SK-N-SH (cell line): ENCODE measurements around the gene CRTC1. TPM values are rescaled to one million over a fixed set of nuclear protein-coding genes. Genes with fewer than 3 reads are reported as not detected.

Experiments
- CTCF ChIA-PET: fragments of 300-600, 350-600 bp; formaldehyde crosslinking; extraction: SDS; loops from one replicate; lab custom pipeline; 2021; lab: Yijun Ruan, JAX
- POLR2A ChIA-PET: fragments of 350-600 bp; sonication (Branson Sonifier 250); formaldehyde crosslinking; extraction: SDS; loops from one replicate; lab custom pipeline; 2020; ENCODE audit warnings: antibody characterized with exemption, inconsistent platforms; lab: Yijun Ruan, JAX
- DNase-seq: peaks from one replicate; pipeline ENCODE4 v3.0.0; 2012
- H2AFZ ChIP-seq: fragments of 200-600 bp; sonication (generic); 2 replicates; pipeline ENCODE4 v1.8.1; 2016; ENCODE audit warnings: antibody characterized with exemption, mild to moderate bottlenecking, low read depth
- H3F3A ChIP-seq: fragments of 200-600 bp; sonication (generic); replicated peaks from 2 replicates; pipeline ENCODE3; 2016; ENCODE audit warnings: antibody characterized with exemption, mild to moderate bottlenecking; ENCODE audit not compliant: insufficient read depth
- H3K27ac ChIP-seq, 2 experiments: fragments of 200-500 bp in 1 of 2; fragments of 200-600 bp in 1 of 2; sonication (Bioruptor generic) in 1 of 2; sonication (generic), shearing (Covaris generic) in 1 of 2; 2 replicates each; pipeline versions ENCODE4 v1.5.1 to v1.6.1; 2014 to 2016; ENCODE audit warnings: low read depth in 2 of 2, inconsistent platforms in 1 of 2, low read length in 1 of 2, mild to moderate bottlenecking in 1 of 2, mixed read lengths in 1 of 2
- H3K27me3 ChIP-seq: fragments of 200-600 bp; sonication (generic), shearing (Covaris generic); 2 replicates; pipeline ENCODE4 v1.6.1; 2016; ENCODE audit warnings: mixed run types; ENCODE audit not compliant: insufficient read depth
- H3K36me3 ChIP-seq, 2 experiments: fragments of 200-500 bp in 1 of 2; fragments of 200-600 bp in 1 of 2; sonication (Bioruptor generic) in 1 of 2; sonication (generic) in 1 of 2; replicated peaks in 1 of 2; 2 replicates each; pipeline versions ENCODE3 to v1.5.1; 2014 to 2016; ENCODE audit warnings: low read length in 1 of 2, mild to moderate bottlenecking in 1 of 2; ENCODE audit not compliant: insufficient read depth in 2 of 2, control insufficient read depth in 1 of 2
- H3K4me1 ChIP-seq, 2 experiments: fragments of 200-500 bp in 1 of 2; fragments of 200-600 bp in 1 of 2; sonication (Bioruptor generic) in 1 of 2; sonication (generic), shearing (Covaris generic) in 1 of 2; 2 replicates each; pipeline versions ENCODE4 v1.5.1 to v1.6.1; 2014 to 2016; ENCODE audit warnings: low read depth in 1 of 2, low read length in 1 of 2, mixed run types in 1 of 2; ENCODE audit not compliant: insufficient read depth in 2 of 2, control insufficient read depth in 1 of 2
- H3K4me2 ChIP-seq: fragments of 200-600 bp; sonication (generic), shearing (Covaris generic); 2 replicates; pipeline ENCODE4 v1.6.1; 2017; ENCODE audit warnings: mixed run types
- H3K4me3 ChIP-seq, 2 experiments: fragments of 200-500 bp in 1 of 2; fragments of 200-600 bp in 1 of 2; sonication (Bioruptor generic) in 1 of 2; sonication (generic), shearing (Covaris generic) in 1 of 2; 2 replicates each; pipeline versions ENCODE4 v1.5.1 to v1.8.1; 2014 to 2016; ENCODE audit warnings: low read depth in 2 of 2, inconsistent platforms in 1 of 2, low read length in 1 of 2, mild to moderate bottlenecking in 1 of 2, mixed read lengths in 1 of 2, moderate library complexity in 1 of 2
- H3K79me2 ChIP-seq: fragments of 200-600 bp; sonication (generic); 2 replicates; pipeline ENCODE4 v1.8.1; 2017; ENCODE audit warnings: mild to moderate bottlenecking; ENCODE audit not compliant: insufficient read depth
- H3K9ac ChIP-seq: fragments of 200-600 bp; sonication (generic); 2 replicates; pipeline ENCODE4 v1.6.1; 2017; ENCODE audit warnings: mixed run types
- H3K9me2 ChIP-seq: fragments of 200-600 bp; sonication (generic); 2 replicates; pipeline ENCODE4 v1.6.1; 2017; ENCODE audit warnings: mixed run types
- H3K9me3 ChIP-seq: fragments of 200-600 bp; sonication (generic); 2 replicates; pipeline ENCODE4 v1.6.1; 2017; ENCODE audit warnings: mixed run types, mild to moderate bottlenecking, moderate library complexity
- H4K20me1 ChIP-seq: fragments of 200-600 bp; sonication (generic); 2 replicates; pipeline ENCODE4 v1.6.1; 2017; ENCODE audit warnings: mild to moderate bottlenecking, mixed run types; ENCODE audit not compliant: insufficient read depth
- CHD2 ChIP-seq: fragments of 150-350 bp; IDR thresholded peaks from 2 replicates; pipeline ENCODE4 v1.6.1; 2018; ENCODE audit warnings: low read length; ENCODE audit not compliant: partially characterized antibody
- EP300 ChIP-seq, 2 experiments: IDR thresholded peaks; 2 replicates each; pipeline versions ENCODE4 v1.4.0 to v1.6.1; 2012; ENCODE audit warnings: borderline replicate concordance in 1 of 2, low read depth in 1 of 2, low read length in 1 of 2
- FOXJ3 ChIP-seq: sonication (generic); formaldehyde crosslinking; IDR thresholded peaks from 2 replicates; pipeline ENCODE4 v1.5.1; 2020; ENCODE audit warnings: mild to moderate bottlenecking, missing genetic modification reagents
- JUND ChIP-seq: IDR thresholded peaks from 2 replicates; pipeline ENCODE4 v1.4.0; 2012
- NRF1 ChIP-seq: IDR thresholded peaks from 2 replicates; pipeline ENCODE4 v1.6.1; 2012; ENCODE audit warnings: low read depth, mild to moderate bottlenecking, low read length
- RAD21 ChIP-seq: IDR thresholded peaks from 2 replicates; pipeline ENCODE4 v1.6.1; 2012; ENCODE audit warnings: mild to moderate bottlenecking, low read length
- RFX5 ChIP-seq: IDR thresholded peaks from 2 replicates; pipeline ENCODE4 v1.6.1; 2012; ENCODE audit warnings: mild to moderate bottlenecking, improper control_type of control experiment, low read length
- RXRA ChIP-seq: IDR thresholded peaks from 2 replicates; pipeline ENCODE4 v1.4.0; 2012; ENCODE audit warnings: low read depth, mild to moderate bottlenecking, borderline replicate concordance
- SIN3A ChIP-seq: IDR thresholded peaks from 2 replicates; pipeline ENCODE4 v1.6.1; 2012; ENCODE audit warnings: low read depth, mild to moderate bottlenecking, low read length, moderate library complexity, borderline replicate concordance
- SMC3 ChIP-seq: IDR thresholded peaks from 2 replicates; pipeline ENCODE4 v1.6.1; 2012; ENCODE audit warnings: low read depth, low read length, improper control_type of control experiment
- WGBS: methylation state at CpG from one replicate; pipeline ENCODE4 v1.1.6; 2017; ENCODE audit warnings: low lambda C conversion rate; 5-methylcytosine and 5-hydroxymethylcytosine counted together
- polyA plus RNA-seq, 3 experiments: library from polyadenylated mRNA; depleted of rRNA; stranded (reverse); fragments of >200 nt; gene quantifications; 2 replicates each; pipeline ENCODE4 v1.2.3, GENCODE V29; 2012
- TF ChIP-seq, protein P1 (sequence below): IDR thresholded peaks from 2 replicates; pipeline ENCODE4 v1.4.0; 2012; ENCODE audit warnings: low read depth, borderline replicate concordance
- TF ChIP-seq, protein P2 (sequence below): fragments of 200-600 bp; sonication (generic); IDR thresholded peaks from 2 replicates; pipeline ENCODE4 v1.6.1; 2017; ENCODE audit warnings: antibody characterized with exemption, mild to moderate bottlenecking, moderate library complexity
- TF ChIP-seq, protein P3 (sequence below): fragments of 150-350 bp; IDR thresholded peaks from 2 replicates; pipeline ENCODE4 v1.6.1; 2016; ENCODE audit warnings: mild to moderate bottlenecking, low read depth, low read length
- TF ChIP-seq, protein P4 (sequence below): IDR thresholded peaks from 2 replicates; pipeline ENCODE4 v1.4.0; 2012; ENCODE audit warnings: low read depth
- TF ChIP-seq, protein P5 (sequence below): IDR thresholded peaks from 2 replicates; pipeline ENCODE4; 2012
- TF ChIP-seq, protein P6 (sequence below): fragments of 150-350 bp; IDR thresholded peaks from 2 replicates; pipeline ENCODE4 v1.6.1; 2017; ENCODE audit warnings: antibody characterized with exemption, low read length, low read depth, borderline replicate concordance

The CRTC1 gene
- polyA plus RNA-seq, 1 of the 3 experiments (the other 2 are of a cell fraction) = 5.0 TPM

DNA sequence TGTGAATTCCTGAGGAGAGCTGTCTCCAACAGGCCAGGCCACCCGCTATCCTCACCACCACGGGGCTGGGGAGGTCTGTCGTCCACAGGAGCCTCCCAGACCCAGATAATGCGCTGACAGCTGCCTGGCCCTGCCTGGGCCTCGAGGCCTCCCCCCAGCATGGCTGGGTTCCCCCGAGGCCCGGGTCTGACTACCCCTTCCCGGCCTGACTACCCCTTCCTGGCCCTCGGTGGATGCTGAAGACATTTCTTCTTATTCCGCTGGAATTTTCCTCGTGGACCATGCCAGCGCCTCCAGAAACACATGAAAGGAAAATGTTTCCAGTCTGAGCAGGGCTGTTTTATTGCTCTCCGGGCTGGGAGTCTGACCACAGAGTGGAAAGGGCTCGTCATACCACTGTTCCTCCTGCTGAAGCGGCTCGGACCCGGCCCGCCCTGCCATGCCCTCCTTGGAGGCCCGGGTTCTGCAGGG, 124.4 kb downstream of the CRTC1 start:
- H3K36me3 ChIP-seq = no peaks in the 10 kb centered on the region
- no peaks in the 10 kb centered on the region for H4K20me1 ChIP-seq
- no peak overlapping the region for H3K4me3 ChIP-seq
- H3K4me2 ChIP-seq = no peak overlapping the region
- TF ChIP-seq SIN3A (no peak), RFX5 (no peak)
- no peaks in the 10 kb centered on the region for H3K79me2 ChIP-seq
- H3K27ac ChIP-seq = no peak overlapping the region
- H2AFZ ChIP-seq = no peak overlapping the region
- ChIA-PET POLR2A (interaction anchor here (0.6 kb wide), 1 partner anchor 188 kb away, joined by 4 read pairs; no protein-coding TSS in a partner anchor), CTCF (interaction anchor here (1.3 kb wide), 1 partner anchor 87 kb away, joined by 3 read pairs; no protein-coding TSS in a partner anchor)
- no peaks in the 10 kb centered on the region for H3K9me2 ChIP-seq
- no peak for DNase-seq
- H3F3A ChIP-seq = no peaks in the 10 kb centered on the region
- H3K4me1 ChIP-seq = no peaks in the 10 kb centered on the region
- no peaks in the 10 kb centered on the region for H3K9me3 ChIP-seq
- 86% methylated on average over 12 of the region's 19 CpGs for WGBS
- no peak overlapping the region for H3K9ac ChIP-seq
- no peaks in the 10 kb centered on the region; the same call in 1 of the 2 replicates for H3K27me3 ChIP-seq

DNA sequence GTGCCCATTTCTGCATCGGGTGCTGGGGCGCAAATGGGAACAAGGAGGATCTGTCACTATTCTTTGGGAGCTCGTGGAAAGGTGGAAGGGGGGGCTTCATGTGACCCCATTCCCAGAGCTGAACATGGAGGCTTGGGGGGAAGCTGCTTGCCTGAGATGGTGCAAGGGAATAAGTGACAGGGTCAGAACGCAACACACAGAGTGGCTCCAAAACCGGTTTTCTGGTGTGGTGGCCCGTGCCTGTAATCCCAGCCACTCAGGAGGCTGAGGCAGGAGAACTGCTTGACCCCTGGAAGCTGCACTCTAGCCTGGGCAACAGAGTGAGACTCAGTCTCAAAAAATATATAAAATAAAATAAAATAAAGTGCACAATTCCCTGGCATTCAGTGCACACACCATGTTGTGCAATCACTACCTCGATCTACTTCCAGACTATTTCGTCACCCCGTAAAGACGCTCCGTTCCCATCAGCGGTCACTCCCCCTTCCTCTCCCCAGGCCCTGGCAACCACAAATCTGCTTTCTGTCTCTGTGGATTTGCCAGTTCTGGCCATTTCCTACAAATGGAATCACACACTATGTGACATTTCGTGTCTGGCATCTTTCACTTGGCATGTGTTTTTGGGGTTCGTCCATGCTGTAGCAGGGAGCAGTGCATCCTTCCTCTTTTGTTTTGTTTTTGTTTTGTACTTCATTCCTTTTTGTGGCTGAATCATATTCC, 125.8 kb downstream of the CRTC1 start:
- Histone ChIP-seq H3K4me3 (no peak overlapping the region), H3K9ac (no peak overlapping the region), H3K36me3 (no peaks in the 10 kb centered on the region), H3K4me1 (no peaks in the 10 kb centered on the region), H3K9me2 (no peaks in the 10 kb centered on the region), H3K27ac (no peak overlapping the region), H3K27me3 (no peaks in the 10 kb centered on the region; the same call in 1 of the 2 replicates), H3K79me2 (no peaks in the 10 kb centered on the region), H3F3A (no peaks in the 10 kb centered on the region), H2AFZ (no peak overlapping the region), H4K20me1 (no peaks in the 10 kb centered on the region), H3K9me3 (no peaks in the 10 kb centered on the region), H3K4me2 (no peak overlapping the region)
- ChIA-PET CTCF (interaction anchor here (0.6 to 1.4 kb wide), 2 partner anchors 38 to 48 kb away, joined by 3 to 4 read pairs; no protein-coding TSS in a partner anchor), POLR2A (no interaction called here)
- WGBS = 58% methylated on average over 13 of the region's 14 CpGs
- no peak for DNase-seq
- no peak for TF ChIP-seq FOXJ3 (CRISPR knock-in tag)
- TF ChIP-seq, protein P1, sequence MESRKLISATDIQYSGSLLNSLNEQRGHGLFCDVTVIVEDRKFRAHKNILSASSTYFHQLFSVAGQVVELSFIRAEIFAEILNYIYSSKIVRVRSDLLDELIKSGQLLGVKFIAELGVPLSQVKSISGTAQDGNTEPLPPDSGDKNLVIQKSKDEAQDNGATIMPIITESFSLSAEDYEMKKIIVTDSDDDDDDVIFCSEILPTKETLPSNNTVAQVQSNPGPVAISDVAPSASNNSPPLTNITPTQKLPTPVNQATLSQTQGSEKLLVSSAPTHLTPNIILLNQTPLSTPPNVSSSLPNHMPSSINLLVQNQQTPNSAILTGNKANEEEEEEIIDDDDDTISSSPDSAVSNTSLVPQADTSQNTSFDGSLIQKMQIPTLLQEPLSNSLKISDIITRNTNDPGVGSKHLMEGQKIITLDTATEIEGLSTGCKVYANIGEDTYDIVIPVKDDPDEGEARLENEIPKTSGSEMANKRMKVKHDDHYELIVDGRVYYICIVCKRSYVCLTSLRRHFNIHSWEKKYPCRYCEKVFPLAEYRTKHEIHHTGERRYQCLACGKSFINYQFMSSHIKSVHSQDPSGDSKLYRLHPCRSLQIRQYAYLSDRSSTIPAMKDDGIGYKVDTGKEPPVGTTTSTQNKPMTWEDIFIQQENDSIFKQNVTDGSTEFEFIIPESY = no peak
- TF ChIP-seq CHD2 = no peak
- TF ChIP-seq NRF1 = no peak
- TF ChIP-seq RAD21 = no peak
- no peak for TF ChIP-seq RXRA
- TF ChIP-seq, protein P2, sequence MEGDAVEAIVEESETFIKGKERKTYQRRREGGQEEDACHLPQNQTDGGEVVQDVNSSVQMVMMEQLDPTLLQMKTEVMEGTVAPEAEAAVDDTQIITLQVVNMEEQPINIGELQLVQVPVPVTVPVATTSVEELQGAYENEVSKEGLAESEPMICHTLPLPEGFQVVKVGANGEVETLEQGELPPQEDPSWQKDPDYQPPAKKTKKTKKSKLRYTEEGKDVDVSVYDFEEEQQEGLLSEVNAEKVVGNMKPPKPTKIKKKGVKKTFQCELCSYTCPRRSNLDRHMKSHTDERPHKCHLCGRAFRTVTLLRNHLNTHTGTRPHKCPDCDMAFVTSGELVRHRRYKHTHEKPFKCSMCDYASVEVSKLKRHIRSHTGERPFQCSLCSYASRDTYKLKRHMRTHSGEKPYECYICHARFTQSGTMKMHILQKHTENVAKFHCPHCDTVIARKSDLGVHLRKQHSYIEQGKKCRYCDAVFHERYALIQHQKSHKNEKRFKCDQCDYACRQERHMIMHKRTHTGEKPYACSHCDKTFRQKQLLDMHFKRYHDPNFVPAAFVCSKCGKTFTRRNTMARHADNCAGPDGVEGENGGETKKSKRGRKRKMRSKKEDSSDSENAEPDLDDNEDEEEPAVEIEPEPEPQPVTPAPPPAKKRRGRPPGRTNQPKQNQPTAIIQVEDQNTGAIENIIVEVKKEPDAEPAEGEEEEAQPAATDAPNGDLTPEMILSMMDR = no peak
- TF ChIP-seq, protein P3, sequence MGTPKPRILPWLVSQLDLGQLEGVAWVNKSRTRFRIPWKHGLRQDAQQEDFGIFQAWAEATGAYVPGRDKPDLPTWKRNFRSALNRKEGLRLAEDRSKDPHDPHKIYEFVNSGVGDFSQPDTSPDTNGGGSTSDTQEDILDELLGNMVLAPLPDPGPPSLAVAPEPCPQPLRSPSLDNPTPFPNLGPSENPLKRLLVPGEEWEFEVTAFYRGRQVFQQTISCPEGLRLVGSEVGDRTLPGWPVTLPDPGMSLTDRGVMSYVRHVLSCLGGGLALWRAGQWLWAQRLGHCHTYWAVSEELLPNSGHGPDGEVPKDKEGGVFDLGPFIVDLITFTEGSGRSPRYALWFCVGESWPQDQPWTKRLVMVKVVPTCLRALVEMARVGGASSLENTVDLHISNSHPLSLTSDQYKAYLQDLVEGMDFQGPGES = no peak
- TF ChIP-seq, protein P4, sequence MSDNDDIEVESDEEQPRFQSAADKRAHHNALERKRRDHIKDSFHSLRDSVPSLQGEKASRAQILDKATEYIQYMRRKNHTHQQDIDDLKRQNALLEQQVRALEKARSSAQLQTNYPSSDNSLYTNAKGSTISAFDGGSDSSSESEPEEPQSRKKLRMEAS = no peak
- TF ChIP-seq, protein P5, sequence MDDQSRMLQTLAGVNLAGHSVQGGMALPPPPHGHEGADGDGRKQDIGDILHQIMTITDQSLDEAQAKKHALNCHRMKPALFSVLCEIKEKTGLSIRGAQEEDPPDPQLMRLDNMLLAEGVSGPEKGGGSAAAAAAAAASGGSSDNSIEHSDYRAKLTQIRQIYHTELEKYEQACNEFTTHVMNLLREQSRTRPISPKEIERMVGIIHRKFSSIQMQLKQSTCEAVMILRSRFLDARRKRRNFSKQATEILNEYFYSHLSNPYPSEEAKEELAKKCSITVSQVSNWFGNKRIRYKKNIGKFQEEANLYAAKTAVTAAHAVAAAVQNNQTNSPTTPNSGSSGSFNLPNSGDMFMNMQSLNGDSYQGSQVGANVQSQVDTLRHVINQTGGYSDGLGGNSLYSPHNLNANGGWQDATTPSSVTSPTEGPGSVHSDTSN = no peak
- TF ChIP-seq JUND = no peak
- TF ChIP-seq RFX5 = no peak
- TF ChIP-seq, protein P6, sequence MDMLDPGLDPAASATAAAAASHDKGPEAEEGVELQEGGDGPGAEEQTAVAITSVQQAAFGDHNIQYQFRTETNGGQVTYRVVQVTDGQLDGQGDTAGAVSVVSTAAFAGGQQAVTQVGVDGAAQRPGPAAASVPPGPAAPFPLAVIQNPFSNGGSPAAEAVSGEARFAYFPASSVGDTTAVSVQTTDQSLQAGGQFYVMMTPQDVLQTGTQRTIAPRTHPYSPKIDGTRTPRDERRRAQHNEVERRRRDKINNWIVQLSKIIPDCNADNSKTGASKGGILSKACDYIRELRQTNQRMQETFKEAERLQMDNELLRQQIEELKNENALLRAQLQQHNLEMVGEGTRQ = no peak
- TF ChIP-seq SMC3 = no peak
- TF ChIP-seq EP300 (IDR thresholded peaks at IDR 0.05; ENCODE audit: borderline replicate concordance in 1 of 2, low read depth in 1 of 2, low read length in 1 of 2) = no peak
